ENCODE measurements around the gene SLC12A6.
A peak's percentile ranks its signal among the peaks of the same experiment; 100 is the strongest.

The SLC12A6 gene

GRCh38 chr15:34335176-34336032, 2.2 kb downstream of the SLC12A6 start:
- no peak for DNase-seq (ENCODE audit: low read depth in 1 of 2, low spot score in 1 of 2)
- no peak for TF ChIP-seq JUND (IDR thresholded peaks at IDR 0.05; ENCODE audit: low read depth)
- in situ Hi-C loops (cut with HindIII; ENCODE audit: low pct_unique_long_range_greater_than_20kb, low sequenced_read_pairs), result no loop called here

DNA sequence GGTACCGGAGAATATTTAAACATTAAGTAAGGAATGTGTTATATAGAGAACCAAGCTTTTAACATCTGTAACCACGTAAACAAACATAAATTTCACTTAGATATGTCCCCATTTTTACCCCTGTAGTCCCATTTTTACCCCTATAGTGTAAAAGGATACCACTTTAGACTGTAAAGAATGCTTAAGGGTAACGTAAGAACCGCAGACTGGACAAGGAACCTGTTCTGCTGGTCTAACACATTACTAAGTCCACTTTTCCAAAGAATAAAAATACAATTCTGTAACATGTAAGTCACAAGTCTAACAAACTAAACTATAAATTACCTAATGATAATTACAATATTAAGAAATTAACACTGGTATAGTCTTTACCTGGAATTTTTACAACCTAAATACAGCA, 2.9 kb downstream of the SLC12A6 start:
- no peak for DNase-seq (ENCODE audit: low read depth in 1 of 2, low spot score in 1 of 2)
- no peak for TF ChIP-seq JUND (IDR thresholded peaks at IDR 0.05; ENCODE audit: low read depth)
- in situ Hi-C loops (cut with HindIII; ENCODE audit: low pct_unique_long_range_greater_than_20kb, low sequenced_read_pairs), result no loop called here

GRCh38 chr15:34332553-34333120, 4.9 kb downstream of the SLC12A6 start:
- no peak for TF ChIP-seq JUND (IDR thresholded peaks at IDR 0.05; ENCODE audit: low read depth)
- no peak for DNase-seq (ENCODE audit: low read depth in 1 of 2, low spot score in 1 of 2)
- in situ Hi-C loops (cut with HindIII; ENCODE audit: low pct_unique_long_range_greater_than_20kb, low sequenced_read_pairs), result no loop called here

DNA sequence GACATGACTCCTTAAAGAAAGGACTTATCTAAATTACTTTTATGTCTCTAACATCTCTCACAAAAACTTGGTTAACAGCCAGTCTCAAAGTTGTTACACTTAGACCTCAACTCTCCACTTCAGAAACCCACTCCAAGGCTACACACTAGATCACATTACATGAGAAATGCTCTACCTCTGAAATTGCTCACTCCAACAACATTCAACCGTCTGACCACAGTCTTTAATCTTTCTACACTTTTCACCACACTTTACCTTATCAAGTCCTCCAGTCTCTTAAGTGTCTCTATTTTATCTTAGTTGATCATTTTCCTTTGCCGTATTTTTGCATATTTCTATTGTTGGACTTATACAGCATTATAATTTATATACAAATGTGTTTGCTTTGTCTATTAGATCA, 5.8 kb downstream of the SLC12A6 start:
- in situ Hi-C loops (cut with HindIII; ENCODE audit: low pct_unique_long_range_greater_than_20kb, low sequenced_read_pairs), result no loop called here
- TF ChIP-seq JUND (IDR thresholded peaks at IDR 0.05; ENCODE audit: low read depth), result no peak
- DNase-seq (ENCODE audit: low read depth in 1 of 2, low spot score in 1 of 2), result no peak

DNA sequence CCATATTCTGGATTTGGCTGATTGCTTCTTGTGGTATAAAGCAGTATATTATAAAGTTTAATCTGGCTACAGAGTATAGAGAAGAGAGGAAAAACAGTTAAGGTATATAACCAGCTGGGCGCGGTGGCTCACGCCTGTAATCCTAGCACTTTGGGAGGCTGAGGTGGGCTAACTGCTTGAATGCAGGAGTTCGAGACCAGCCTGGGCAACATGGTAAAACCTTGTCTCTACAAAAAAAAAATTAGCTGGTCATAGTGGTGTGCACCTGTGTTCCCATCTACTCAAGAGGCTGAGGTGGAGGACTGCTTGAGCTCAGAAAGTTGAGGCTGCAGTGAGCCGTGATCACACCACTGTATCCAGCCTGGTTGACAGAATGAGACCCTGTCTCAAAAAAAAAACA, 7.3 kb downstream of the SLC12A6 start:
- in situ Hi-C loops (cut with HindIII; ENCODE audit: low pct_unique_long_range_greater_than_20kb, low sequenced_read_pairs), result no loop called here
- TF ChIP-seq JUND (IDR thresholded peaks at IDR 0.05; ENCODE audit: low read depth), result no peak
- no peak for DNase-seq (ENCODE audit: low read depth in 1 of 2, low spot score in 1 of 2)

DNA sequence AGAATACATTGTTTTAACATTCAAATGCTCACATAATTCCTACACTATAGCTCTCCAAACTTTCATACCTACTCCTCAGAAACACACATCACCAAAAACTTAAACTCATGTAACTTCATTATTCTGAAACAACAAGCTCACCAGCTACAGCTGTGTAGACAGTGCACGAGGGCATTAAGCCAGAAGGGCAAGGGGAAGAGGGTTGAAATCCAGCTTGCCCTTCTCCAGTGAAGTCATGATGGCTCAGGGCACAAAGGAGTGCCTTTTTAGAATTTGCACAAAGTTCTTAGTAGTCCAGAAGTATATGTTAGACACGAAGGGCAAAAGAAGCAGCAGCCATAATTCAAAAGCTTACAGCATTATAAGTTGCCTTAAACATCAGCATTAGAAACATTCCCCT, 8.6 kb downstream of the SLC12A6 start:
- in situ Hi-C loops (cut with HindIII; ENCODE audit: low pct_unique_long_range_greater_than_20kb, low sequenced_read_pairs), result no loop called here
- no peak for TF ChIP-seq JUND (IDR thresholded peaks at IDR 0.05; ENCODE audit: low read depth)
- no peak for DNase-seq (ENCODE audit: low read depth in 1 of 2, low spot score in 1 of 2)

DNA sequence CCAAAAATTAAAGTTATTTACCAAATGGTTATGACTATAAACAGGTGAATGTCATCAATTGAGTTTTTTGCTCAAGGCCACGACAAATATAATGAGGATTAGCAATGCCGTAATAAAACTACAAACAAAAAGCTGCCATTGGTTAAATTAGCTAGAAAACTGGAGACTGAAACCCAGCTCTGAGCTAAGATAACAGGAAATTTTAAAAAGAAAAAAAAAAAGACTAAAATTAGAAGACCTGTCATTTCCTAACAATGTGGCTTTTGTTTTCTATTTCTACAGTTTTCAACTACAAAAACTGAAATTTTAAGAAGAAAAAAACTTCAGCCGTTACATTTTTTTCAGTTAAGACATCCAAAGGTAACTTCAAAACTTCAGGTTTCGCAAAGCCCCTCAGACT, 9.7 kb downstream of the SLC12A6 start:
- no peak for TF ChIP-seq JUND (IDR thresholded peaks at IDR 0.05; ENCODE audit: low read depth)
- DNase-seq (ENCODE audit: low read depth in 1 of 2, low spot score in 1 of 2), result no peak
- in situ Hi-C loops (cut with HindIII; ENCODE audit: low pct_unique_long_range_greater_than_20kb, low sequenced_read_pairs), result no loop called here

DNA sequence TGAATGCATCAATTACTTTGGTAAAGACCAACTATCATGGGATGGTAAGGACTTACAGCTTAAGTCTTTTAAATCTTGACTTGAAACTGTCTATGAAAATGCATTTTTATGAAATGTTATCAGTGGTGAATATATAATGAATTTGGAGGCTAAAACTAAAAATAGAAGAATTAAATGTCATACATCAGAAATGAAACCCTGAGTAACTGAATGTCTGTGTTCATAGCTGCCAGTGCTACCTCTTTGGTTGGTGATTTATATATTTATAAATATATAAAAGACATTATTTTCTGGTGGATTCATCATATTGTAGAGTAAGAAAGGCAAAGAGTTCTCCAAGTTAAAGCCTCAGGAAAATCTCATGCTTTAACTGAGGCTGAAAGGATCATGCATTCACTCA, 12.2 kb downstream of the SLC12A6 start:
- DNase-seq (ENCODE audit: low read depth in 1 of 2, low spot score in 1 of 2), result no peak
- TF ChIP-seq JUND (IDR thresholded peaks at IDR 0.05; ENCODE audit: low read depth), result no peak
- in situ Hi-C loops (cut with HindIII; ENCODE audit: low pct_unique_long_range_greater_than_20kb, low sequenced_read_pairs), result no loop called here

DNA sequence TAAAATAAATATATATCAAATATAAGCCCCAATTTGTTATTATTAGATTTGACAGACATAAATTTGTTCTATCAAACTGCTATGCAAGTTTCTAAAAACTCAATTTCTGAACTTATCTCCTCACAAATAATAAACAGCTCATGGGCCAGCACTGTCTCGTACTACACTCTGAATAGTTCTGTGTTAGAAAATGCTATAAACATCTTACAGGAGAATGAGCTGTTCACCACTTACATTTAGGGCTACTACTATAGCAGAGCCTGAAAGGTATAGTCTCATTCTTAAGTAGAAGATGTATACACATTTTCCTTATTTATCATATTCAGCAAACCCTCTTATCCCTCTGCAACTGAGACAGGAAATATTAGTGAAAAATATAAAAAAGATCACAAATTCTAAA, 12.6 kb downstream of the SLC12A6 start:
- no peak for DNase-seq (ENCODE audit: low read depth in 1 of 2, low spot score in 1 of 2)
- in situ Hi-C loops (cut with HindIII; ENCODE audit: low pct_unique_long_range_greater_than_20kb, low sequenced_read_pairs), result no loop called here
- no peak for TF ChIP-seq JUND (IDR thresholded peaks at IDR 0.05; ENCODE audit: low read depth)

DNA sequence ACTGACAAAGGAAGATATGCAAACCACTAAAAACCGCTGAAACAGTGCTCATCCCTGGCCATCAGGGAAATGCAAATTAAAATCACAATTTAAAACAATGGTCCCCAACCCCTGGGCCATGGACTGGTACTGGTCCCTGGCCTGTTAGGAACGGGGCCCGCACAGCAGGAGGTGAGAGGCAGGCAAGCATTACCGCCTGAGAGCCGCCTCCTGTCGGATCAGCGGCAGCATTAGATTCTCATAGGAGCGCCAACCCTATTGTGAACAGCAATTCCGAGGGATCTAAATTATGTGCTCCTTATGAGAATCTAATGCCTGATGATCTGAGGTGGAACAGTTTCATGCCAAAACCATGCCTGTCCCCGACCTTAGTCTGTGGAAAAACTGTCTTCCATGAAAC, 14.4 kb downstream of the SLC12A6 start:
- in situ Hi-C loops (cut with HindIII; ENCODE audit: low pct_unique_long_range_greater_than_20kb, low sequenced_read_pairs), result no loop called here
- TF ChIP-seq JUND (IDR thresholded peaks at IDR 0.05; ENCODE audit: low read depth), result no peak
- DNase-seq (ENCODE audit: low read depth in 1 of 2, low spot score in 1 of 2), result no peak

- in situ Hi-C loops (cut with HindIII; ENCODE audit: low pct_unique_long_range_greater_than_20kb, low sequenced_read_pairs), result no loop called here
- TF ChIP-seq JUND (IDR thresholded peaks at IDR 0.05; ENCODE audit: low read depth), result no peak
- peak in 1 of 2 experiments; percentile 78 for DNase-seq (ENCODE audit: low read depth in 1 of 2, low spot score in 1 of 2)
Measured at GRCh38 chr15:34318277-34319079, 19.1 kb downstream of the SLC12A6 start.

DNA sequence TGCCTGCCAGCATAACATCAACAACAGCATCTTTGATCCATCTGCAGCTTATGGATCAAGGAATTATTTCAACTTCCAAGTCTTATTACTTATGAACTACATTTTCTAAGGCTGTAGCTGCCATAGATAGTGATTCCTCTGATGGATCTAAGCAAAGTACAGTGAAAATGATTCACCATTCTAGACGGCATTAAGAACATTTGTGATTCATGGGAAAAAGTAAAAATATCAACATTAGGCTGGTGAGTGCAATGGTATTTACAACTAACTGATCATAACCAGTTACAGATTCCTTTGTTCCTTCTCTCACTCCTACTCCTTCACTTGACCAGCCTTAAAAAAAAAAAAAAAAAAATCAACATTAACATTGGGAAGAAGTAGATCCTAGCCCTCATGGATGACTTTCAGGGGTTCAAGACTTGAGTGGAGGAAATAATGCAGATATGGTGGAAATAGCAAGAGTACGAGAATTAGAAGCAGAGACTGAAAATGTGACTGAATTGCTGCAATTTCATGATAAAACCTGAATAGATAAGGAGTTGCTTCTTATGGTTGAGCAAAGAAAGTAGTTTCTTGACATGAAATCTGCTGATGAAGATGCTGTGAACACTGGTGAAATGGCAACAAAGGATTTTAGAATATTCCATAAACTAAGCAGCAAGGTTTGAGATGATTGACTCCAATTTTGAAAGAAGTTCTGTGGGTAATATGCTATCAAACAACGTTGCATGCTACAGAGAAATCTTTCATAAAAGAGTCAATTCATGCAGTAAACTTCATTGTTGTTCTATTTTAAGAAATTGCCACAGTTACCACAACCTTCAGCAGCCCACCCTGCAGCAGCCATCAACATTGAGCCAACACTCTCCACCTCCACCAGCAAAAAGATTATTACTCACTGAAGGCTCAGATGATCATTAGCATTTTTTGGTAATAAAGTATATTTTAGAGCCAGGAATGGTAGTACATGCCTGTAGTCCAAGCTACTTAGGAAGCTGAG, 22.8 kb downstream of the SLC12A6 start:
- in situ Hi-C loops (cut with HindIII; ENCODE audit: low pct_unique_long_range_greater_than_20kb, low sequenced_read_pairs), result no loop called here
- no peak for DNase-seq (ENCODE audit: low read depth in 1 of 2, low spot score in 1 of 2)
- no peak for TF ChIP-seq JUND (IDR thresholded peaks at IDR 0.05; ENCODE audit: low read depth)
